Stimulated activated CD4-positive, alpha-beta T cell treated with anti-CD3 and anti-CD28 coated beads, Interleukin-4, amount 100 ng/mL, for 4 hours (primary cell): Measurements from ENCODE around the gene CAMTA2.
"Not testable (repeated sequence)": the region's sequence is repeated elsewhere in the genome, so short reads cannot be mapped to it uniquely, and the experiment has no call there.

Experiments used
- DNase-seq, 2 experiments: peaks; one replicate each; pipeline ENCODE4 v3.0.0-alpha.2; 2020

Gene CAMTA2

DNA sequence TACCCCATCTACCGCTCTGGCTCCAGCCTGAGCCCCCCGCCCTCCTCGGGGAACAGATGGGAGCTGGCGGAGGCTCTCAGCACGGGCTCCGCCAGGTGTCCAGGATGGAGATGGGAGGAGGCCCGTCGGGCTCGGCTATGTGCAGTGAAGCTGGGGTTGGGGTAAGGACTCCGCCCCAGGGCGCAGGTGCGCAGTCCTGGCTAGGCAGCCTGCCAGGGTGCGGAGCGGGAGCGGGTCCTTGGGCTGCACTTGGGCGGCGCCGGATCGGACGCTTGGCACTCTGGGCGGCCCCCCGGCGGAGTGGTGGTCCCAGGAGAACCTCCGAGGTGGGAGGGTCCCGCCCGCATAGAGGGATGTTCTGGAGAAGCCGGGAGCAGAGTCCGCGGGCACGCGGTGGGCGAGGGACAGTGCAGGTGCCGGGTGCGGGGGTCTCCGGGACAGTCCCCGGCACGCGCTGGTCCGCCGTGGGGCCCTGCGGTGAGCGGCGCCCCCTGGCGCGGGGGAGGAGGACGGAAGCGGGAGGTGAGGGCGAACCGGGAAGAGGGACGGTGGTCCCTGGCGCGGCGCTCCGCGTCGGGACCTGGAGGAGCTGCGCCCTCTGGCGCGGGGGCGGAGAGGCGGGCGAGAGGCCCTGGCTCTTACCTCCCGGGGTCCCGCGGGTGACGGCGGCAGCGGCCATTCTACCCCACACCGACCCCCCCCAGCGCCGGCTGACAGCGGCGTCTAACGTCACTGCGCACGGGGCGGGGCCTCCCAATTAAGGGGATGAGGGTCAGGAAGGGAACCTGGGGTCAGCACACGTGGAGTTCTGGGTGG, at the start of gene CAMTA2:
CAMTA2 (minus strand) TSS at position 725 of the 816 bp plus-strand sequence. CDS start 1,453 bp downstream, outside the sequence.
- peak; percentile 84 to 94 for DNase-seq

- no peak for DNase-seq
Measured at GRCh38 chr17:5035315-5035714, 47.8 kb upstream of the CAMTA2 start, which contains the start of gene SLC52A1. Gene SLC52A1, minus strand, starts transcription at chr17:5035426. Its CDS starts 820 bp downstream, at chr17:5034606.

- no peak for DNase-seq
Measured at GRCh38 chr17:5034651-5035050, 47.2 kb upstream of the CAMTA2 start.

DNA sequence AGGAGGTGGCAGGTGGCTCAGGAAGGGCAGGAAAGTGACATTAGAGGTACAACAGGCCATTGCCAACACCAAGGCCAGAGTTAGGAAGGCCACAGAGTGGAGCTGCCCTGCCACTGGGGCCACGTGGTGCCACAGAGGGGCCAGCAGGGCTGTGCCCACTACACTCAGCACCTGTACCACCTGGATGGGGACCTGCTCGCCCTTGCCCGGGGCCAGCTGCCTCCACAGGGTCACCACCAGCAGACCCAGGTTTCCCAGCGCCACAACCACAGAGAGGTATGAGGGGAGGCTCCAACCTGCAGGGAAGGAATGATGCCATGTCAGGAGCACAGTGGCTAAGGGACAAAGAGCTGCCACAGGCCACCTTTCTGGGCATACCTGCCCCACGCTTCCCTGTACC, 46.6 kb upstream of the CAMTA2 start:
- DNase-seq = no peak

DNA sequence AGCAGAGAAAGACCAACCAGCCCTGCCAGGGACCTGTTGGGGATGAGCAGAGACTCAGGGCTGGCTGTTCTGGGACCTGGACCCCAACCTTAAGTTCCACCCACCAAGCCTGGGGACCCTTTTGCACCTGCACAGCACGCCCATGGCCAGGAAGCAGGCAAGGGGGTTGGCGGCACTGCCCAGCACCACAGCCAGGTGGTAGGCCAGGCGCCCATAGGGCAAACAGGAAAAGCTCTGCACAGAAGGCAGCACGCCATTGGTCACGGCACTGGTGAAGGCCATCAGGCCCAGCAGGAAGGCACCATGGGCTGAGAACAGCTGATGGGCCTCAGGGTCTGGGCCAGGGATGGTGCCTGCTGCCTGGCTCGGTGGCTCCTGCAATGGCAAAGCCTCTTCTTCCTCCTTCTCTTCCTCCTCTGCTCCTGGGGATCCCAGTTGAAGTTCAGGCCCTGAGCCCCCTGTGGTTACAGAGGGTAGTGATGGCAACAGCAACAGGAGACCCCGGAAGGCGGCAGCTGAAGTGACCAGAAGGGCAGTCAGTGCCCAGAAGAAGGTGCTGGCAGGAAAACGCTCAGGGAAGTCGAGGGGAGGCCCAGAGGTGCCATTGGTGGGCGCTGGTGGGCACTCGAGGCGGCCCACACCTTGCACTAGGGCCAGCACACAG, 46.0 kb upstream of the CAMTA2 start:
- DNase-seq = no peak

GRCh38 chr17:5032865-5033264, 45.4 kb upstream of the CAMTA2 start:
- DNase-seq = no peak

DNA sequence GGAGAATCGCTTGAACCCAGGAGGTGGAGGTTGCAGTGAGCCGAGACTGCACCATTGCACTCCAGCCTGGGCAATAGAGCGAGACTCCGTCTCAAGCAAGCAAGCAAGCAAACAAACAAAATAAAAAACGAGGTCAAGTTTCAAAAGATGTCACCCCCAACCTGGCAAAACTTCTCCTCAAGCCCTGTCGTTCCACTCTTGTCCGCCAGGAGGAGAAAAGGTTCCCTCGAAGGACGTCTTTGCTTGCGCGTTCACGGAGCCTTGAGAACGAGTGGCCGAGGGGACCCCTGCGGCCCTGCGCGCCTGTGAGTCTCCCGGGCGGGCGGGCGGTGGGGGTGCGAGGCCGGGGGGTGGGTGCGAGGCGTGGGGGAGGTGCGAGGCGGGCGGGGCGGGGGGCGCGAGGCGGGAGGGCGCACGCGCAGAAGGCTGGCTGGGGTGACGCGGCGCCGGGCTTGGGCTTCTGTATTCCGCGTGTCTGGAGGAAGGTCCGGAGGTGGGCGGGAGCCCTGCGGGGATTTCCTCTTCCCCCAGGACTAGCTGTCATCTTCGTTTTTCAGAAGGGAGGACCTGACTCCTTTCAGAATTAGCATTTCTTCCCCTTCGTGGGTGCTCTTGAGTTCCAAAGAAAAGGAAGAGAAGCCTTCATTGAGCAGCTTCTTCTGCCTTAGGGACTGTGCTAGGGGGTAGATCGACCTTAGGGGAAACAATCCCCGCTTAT, 44.0 kb upstream of the CAMTA2 start:
- peak; percentile 84 to 86 for DNase-seq

GRCh38 chr17:5030168-5030567, 42.7 kb upstream of the CAMTA2 start:
- DNase-seq = not testable (repeated sequence)

GRCh38 chr17:5027916-5028315, 40.4 kb upstream of the CAMTA2 start:
- DNase-seq = no peak

DNA sequence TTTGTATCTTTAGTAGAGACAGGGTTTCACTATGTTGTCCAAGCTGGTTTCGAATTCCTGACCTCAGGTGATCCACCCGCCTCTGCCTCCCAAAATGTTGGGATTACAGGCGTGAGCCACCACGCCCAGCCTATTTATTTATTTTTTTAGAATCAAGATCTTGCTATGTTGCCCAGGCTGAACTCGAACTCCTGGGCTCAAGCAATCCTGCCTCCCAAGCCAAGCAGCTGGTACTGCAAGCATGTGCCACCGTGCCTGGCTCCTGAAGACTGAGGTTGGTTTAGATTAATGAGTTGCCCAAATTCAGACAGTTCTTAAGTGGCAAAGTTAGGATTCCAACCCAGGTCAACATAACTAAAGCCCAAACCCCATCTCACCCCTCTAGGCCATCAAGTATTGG, 39.8 kb upstream of the CAMTA2 start:
- DNase-seq = no peak

- DNase-seq = no peak
Measured at GRCh38 chr17:5024604-5025003, 37.1 kb upstream of the CAMTA2 start.

GRCh38 chr17:5023588-5024147, 36.2 kb upstream of the CAMTA2 start:
- DNase-seq = no peak

GRCh38 chr17:5022171-5022711, 34.8 kb upstream of the CAMTA2 start:
- DNase-seq = no peak

- no peak for DNase-seq
Measured at GRCh38 chr17:5020502-5021023, 33.1 kb upstream of the CAMTA2 start.

DNA sequence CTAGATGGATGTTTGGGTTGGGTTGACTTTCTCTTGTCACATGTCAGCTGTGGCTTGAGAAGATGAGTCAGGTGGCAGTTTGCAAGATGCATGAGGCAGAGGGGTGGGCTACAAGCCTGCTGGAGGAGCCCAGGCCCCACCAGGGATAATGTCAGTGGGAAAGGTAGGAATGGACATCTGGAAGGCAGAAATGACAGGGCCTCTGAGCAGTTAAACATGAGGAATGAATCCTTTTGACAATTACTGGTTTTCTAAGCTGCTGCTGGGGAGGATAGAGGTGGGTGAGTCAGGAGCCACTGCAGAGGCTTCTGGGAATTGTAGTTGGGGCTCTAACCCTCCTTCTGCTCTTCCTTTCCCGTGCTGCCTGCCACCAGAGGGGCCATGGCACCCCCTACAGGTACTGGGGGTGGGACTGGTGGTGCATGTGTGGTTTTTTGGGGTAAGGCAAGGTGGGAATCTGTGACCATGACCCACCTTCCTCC, 32.0 kb upstream of the CAMTA2 start:
- DNase-seq = peak in 1 of 2 experiments; percentile 57

DNA sequence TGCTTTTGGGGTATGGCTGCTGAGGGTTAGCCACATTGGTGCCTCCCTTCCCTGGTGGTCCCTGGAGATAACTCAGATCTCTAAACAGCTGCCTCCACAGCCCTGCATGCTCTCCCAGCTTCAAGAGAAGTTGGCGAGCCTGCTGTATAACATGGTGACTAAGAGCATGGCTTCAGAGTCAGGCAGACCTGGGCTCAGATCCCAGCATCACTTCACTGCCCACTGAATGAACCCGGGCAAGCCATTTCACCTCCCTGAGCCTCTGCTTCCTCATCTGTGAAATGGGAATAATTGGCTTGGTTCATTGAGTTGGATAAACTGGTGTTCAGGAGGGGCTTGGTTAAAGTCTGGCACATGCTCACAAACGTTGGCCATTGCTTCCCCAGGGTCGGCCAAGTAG, 26.9 kb upstream of the CAMTA2 start:
- no peak for DNase-seq

GRCh38 chr17:5011928-5012327, 24.5 kb upstream of the CAMTA2 start:
- no peak for DNase-seq

DNA sequence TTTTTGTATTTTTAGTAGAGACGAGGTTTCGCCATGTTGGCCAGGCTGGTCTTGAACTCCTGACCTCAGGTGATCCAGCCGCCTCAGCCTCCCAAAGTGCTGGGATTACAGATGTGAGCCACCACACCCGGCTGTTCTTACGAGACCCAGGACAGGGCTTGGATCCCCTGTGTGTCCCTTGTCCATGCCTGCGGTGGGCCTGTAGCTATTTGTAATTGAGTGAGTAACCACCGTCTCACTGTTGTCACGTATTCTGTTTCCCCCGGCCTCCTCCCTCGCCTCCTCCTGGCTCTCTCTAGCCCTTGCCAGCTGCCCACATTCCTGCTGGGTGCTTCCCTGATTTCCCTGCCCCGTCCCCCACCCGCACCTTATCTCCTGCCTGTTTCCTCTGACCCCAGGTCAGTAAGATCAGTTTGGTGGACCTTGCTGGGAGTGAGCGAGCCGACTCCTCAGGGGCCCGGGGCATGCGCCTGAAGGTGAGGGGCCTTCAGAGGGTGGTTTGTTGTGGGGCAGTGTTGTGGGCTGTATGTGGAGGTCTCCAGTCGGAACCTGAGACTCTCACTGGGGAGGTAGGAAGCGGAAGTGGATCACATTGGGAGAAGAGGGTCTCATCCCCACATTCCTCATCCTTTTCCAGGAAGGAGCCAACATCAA, 15.9 kb upstream of the CAMTA2 start:
- DNase-seq = no peak

- DNase-seq = no peak
Measured at GRCh38 chr17:5002121-5002788, 14.8 kb upstream of the CAMTA2 start.

GRCh38 chr17:5000237-5000639, 12.8 kb upstream of the CAMTA2 start:
- no peak for DNase-seq

GRCh38 chr17:4999430-5000093, 12.1 kb upstream of the CAMTA2 start:
- DNase-seq = no peak
